Stromal cell of bone marrow (primary cell): Measurements from ENCODE around the gene CIC.

Experiments used
- DNase-seq: peaks from one replicate; pipeline ENCODE4 v3.0.0-alpha.2; 2012; ENCODE audit warnings: low read depth

Gene CIC

GRCh38 chr19:42288881-42289555, 20.0 kb downstream of the CIC start:
- DNase-seq, result no peak

GRCh38 chr19:42289556-42290041, 20.5 kb downstream of the CIC start:
- DNase-seq, result no peak

DNA sequence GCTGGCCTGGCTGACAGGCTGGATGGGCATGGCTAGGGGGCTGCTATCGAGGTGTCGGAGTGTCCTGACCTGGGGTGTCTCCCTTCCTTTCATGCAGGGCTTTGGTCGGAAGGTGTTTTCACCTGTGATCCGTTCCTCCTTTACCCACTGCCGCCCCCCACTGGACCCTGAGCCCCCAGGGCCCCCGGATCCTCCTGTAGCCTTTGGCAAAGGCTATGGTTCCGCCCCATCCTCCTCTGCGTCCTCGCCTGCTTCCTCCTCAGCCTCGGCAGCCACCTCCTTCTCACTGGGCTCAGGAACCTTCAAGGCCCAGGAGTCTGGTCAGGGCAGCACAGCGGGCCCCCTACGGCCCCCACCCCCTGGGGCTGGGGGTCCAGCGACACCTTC, 21.1 kb downstream of the CIC start:
- DNase-seq, result no peak

DNA sequence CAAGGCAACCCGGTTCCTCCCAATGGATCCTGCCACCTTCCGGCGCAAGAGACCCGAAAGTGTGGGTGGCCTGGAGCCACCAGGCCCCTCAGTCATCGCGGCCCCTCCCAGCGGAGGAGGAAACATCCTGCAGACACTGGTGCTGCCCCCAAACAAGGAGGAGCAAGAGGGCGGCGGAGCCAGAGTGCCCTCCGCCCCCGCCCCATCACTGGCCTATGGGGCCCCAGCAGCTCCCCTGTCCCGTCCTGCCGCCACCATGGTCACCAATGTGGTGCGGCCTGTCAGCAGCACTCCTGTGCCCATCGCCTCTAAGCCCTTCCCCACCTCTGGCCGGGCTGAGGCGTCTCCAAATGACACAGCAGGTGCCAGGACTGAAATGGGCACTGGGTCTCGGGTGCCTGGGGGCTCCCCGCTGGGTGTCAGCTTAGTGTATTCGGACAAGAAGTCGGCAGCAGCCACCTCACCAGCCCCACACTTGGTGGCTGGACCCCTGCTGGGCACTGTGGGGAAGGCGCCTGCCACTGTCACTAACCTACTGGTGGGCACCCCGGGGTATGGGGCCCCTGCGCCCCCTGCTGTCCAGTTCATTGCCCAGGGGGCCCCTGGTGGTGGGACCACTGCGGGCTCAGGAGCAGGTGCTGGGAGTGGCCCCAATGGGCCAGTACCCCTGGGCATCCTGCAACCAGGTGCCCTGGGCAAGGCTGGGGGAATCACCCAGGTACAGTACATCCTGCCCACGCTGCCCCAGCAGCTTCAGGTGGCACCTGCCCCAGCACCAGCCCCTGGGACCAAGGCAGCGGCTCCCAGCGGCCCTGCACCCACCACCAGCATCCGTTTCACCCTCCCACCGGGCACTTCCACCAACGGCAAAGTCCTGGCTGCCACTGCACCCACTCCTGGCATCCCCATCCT, 21.7 kb downstream of the CIC start:
- DNase-seq, result no peak

GRCh38 chr19:42291435-42291810, 22.4 kb downstream of the CIC start:
- DNase-seq, result no peak

DNA sequence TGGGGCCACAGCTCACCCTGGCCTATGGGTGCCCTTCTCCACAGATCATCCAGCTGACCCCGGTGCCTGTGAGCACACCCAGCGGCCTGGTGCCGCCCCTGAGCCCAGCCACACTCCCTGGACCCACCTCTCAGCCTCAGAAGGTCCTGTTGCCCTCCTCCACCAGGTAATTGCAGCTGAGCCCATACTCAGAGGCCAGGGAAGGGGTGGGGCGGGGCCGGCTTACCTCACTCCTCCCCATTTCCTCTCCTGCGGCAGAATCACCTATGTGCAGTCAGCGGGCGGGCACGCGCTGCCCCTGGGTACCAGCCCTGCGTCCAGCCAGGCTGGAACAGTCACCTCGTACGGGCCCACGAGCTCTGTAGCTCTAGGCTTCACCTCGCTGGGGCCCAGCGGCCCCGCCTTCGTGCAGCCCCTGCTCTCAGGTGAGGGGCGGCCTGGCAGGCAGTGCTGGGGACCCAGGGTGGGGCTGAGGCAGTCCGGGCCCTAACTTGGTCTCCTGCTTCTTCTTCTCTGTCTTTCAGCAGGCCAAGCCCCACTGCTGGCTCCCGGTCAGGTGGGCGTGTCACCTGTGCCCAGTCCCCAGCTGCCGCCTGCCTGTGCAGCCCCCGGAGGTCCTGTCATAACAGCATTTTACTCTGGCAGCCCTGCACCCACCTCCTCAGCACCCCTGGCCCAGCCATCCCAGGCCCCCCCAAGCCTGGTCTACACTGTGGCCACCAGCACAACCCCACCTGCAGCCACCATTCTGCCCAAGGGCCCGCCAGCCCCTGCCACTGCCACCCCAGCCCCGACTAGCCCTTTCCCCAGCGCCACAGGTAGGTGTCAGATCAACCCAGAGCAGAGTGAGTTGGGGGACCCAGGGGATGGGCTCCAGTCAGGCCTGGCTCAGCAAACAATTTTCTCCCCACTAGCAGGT, 23.2 kb downstream of the CIC start:
- no peak for DNase-seq

GRCh38 chr19:42292963-42293362, 23.9 kb downstream of the CIC start:
- DNase-seq, result no peak

GRCh38 chr19:42293540-42293939, 24.5 kb downstream of the CIC start:
- no peak for DNase-seq

DNA sequence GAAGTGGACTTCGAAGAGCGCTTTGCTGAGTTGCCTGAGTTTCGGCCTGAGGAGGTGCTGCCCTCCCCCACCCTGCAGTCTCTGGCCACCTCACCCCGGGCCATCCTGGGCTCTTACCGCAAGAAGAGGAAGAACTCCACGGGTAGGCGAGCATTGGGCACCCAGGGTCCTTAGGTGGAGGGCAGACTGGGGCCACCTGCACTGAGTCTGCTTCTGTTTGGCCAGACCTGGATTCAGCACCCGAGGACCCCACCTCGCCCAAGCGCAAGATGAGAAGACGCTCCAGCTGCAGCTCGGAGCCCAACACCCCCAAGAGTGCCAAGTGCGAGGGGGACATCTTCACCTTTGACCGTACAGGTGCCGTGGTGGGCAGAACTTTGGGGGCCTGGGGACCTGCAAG, 24.9 kb downstream of the CIC start:
- no peak for DNase-seq

DNA sequence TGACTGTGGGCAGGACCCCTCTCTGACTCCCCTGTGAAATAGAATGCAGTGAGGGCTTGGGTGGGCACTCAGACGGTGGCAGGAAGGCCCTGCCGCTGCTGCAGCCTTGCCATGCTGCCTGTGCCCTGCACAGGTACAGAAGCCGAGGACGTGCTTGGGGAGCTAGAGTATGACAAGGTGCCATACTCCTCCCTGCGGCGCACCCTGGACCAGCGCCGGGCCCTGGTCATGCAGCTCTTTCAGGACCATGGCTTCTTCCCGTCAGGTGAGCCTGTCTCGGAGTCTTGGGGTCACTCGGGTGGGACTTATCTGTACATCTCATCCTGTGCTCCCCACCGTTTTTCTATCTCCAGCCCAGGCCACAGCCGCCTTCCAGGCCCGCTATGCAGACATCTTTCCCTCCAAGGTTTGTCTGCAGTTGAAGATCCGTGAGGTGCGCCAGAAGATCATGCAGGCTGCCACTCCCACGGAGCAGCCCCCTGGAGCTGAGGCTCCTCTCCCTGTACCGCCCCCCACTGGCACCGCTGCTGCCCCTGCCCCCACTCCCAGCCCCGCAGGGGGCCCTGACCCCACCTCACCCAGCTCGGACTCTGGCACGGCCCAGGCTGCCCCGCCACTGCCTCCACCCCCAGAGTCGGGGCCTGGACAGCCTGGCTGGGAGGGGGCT, 25.6 kb downstream of the CIC start:
- DNase-seq, result no peak

GRCh38 chr19:42295342-42295741, 26.3 kb downstream of the CIC start:
- no peak for DNase-seq

- DNase-seq, result no peak
Observed at GRCh38 chr19:42295831-42296525, 26.9 kb downstream of the CIC start.

DNA sequence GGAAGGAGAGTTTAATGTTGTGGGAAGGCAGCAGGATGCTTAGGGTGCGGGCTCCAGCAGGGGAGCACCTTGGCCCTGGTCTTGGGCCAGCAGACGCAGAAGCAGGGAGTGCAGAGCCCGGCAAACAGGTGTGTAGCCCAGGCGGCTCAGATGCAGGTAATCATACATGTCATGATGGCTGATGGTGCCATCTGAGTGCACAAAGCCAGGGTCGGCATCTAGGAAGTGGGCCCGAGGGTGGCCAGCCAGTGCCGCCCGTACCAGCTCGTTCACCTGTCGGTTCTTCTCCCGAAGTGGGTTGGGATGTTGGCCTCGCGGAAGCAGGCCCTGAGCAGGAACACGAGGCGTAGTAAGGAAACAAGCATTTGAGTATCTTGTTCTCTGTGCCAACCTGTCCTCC, 28.0 kb downstream of the CIC start:
- no peak for DNase-seq

DNA sequence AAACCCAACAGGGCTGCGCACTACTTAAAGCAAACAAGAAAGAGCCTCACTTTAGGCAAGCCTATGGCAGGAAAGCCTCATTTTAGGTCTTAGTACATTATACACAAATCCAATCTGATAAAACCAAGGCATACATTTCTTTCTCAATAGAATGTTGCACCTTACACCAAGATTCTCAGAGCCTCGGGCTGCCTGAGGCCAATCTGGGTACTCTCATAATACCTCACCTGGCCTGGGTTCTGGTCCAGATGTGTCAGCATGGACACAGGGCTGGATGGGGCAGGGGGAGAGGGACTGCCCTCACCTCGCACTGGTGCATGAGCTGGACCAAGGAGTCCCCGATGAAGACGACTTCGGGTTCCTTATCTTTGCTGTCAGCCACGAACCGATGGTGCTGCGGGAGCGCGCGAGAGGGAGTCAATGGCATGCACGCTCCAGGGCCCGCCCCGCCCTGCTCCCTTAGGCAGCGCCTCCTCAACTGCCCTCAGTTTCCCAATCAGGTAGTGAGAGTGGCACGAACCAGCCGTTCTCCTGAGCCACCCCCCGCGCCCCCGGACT, 32.7 kb downstream of the CIC start, which contains the start of gene PRR19:
PRR19 (plus strand) TSS at position 487 of the 558 bp plus-strand sequence. CDS start 7,453 bp downstream, outside the sequence.
- DNase-seq, result no peak

DNA sequence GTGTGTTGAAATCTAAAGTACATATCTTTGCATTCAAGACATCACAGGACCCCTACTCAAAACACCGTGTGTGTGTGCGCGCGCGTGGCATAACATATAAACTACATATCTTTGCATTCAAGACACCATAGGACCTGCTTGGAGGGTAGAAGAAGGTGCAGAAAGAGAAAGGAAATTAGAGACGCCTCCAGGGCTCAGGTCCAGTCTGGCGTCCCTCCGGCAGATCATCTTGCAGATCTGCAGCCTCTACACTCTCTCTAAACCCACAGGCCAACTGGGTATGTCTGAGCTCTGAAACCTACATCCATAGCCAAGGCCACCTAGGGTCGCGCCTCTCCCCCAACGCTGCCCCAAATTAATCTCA, 34.0 kb downstream of the CIC start:
- DNase-seq, result no peak

DNA sequence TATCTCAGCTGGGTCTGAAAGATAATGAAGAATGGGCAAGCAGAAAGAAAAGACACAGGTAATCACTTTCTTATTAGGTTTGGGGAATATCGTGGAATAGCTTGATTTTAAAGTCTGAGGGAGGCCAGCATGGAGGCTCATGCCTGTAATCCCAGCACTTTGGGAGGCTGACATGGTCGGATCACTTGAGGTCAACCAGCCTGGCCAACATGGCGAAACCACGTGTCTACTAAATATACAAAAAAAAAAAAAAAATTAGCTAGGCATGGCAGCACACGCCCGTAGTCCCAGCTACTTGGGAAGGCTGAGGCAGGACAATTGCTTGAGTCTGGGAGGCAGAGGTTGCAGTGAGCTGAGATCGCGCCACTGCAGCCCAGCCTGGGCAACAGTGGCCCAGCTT, 34.8 kb downstream of the CIC start:
- DNase-seq, result no peak

- DNase-seq, result no peak
Observed at GRCh38 chr19:42306646-42307045, 37.6 kb downstream of the CIC start.

DNA sequence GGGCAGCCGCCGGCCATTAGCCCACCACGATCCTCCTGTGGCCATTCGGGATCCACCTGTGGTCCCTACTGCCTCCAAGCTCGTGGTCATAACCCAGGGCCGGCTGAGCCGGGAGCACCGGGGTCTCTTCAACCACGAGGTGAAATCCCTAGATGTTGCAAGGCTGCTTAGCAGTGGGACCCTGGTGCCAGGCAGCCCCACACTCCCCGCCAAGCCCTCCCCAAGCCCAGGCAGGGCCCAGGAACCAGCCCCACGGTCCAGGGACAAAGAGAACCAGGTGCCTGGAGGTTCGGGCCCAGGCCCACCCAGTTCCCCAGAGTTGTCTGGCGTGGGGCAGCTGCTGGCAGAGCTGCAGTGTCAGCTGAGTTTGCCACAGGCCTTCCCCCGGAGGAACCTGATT, 40.6 kb downstream of the CIC start:
- DNase-seq, result no peak

DNA sequence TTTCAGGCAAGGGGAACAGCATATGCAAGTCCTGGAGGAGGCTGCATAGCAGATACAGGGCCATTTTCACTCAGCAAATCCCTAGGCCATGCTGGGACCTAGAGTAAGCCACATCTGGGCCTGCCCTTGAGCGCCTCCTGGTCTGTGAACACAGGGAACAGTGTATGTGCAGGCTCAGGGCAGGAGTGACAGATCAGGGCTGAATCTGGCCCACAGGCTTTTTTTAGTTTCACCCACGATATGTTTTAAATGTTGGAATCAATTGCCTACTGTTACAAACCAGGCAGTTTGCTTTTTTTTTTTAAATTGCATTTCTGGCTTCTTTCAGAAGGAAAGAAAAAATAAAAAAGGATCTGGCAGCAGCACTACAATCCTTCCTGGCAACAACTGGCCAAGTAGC, 42.6 kb downstream of the CIC start:
- no peak for DNase-seq

GRCh38 chr19:42312370-42312769, 43.3 kb downstream of the CIC start:
- DNase-seq, result no peak
